IPS DF 4.7 (cell line): Measurements from ENCODE around the gene PEX13.
"Not testable (repeated sequence)": the region's sequence is repeated elsewhere in the genome, so short reads cannot be mapped to it uniquely, and the experiment has no call there.

Experiments
- DNase-seq: peaks from one replicate; pipeline ENCODE4 v3.0.0-alpha.2; 2013; ENCODE audit warnings: low spot score; ENCODE audit errors: extremely low read depth

Gene PEX13, protein sequence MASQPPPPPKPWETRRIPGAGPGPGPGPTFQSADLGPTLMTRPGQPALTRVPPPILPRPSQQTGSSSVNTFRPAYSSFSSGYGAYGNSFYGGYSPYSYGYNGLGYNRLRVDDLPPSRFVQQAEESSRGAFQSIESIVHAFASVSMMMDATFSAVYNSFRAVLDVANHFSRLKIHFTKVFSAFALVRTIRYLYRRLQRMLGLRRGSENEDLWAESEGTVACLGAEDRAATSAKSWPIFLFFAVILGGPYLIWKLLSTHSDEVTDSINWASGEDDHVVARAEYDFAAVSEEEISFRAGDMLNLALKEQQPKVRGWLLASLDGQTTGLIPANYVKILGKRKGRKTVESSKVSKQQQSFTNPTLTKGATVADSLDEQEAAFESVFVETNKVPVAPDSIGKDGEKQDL

GRCh38 chr2:61017556-61018317 lies at the start of gene PEX13, which contains the start of gene PUS10:
Gene PEX13, plus strand, starts transcription at chr2:61017720. Its CDS starts 40 bp downstream, at chr2:61017760.
Gene PUS10, minus strand, starts transcription at chr2:61018255. Its CDS starts 6,365 bp downstream, at chr2:61011890.
- DNase-seq: peak; percentile 25

DNA sequence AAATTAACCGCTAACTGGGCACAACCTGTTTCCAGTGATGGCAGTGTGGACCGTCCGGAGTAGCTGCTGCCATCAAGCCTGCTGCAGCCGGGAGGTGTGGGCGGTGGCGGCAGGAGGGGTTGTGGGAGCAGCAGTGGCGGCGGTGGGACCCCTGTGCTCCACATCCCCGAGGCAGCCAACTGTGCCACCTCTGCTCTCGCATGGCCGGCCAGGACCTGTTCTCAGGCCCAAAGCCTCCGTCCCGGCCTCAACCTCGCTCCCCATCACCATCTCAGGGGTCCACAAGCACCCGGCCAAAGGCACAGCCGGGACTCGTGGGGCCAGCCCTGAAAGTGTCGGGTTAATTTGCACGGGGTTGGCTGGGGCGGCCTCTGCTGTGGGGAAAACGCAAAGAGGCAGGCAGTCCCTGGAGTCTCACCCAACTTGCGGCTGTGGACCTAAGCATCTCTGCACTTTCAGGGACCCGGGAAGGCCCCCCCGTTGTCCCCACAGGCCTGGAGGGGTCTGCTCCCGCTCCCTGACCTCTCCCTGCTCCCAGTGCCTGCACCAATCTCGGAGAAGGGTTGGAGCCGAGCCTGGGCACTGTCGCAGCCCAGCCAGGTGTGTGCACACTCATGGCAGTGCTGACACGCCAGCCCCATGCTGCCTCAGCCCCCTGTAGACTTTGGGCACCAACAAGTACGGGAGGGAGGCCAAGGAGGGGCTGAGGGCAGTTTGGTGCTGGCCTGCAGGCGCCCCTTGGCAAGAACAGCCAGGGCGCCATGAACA lies 44.4 kb upstream of the PEX13 start:
- DNase-seq: no peak

DNA sequence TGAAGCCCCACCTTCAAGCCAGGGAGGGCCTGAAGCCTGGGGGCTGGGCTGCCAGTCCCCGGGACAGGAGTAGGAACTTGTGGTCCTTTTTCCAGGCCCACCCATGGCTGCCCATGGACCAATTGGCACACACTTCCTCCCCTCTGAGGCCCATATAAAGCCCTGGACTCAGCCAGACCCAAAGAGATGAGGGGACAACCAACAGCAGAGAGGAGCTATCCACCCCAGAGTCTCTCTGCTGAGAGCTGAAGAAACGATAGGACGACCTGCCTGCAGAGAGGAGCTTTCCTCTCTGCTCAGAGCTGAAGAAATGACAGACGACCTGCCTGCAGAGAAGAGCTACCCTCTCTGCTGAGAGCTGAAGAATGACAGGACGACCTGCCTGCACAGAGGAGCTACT lies 43.8 kb upstream of the PEX13 start:
- DNase-seq: no peak

GRCh38 chr2:60974652-60975051 lies 42.9 kb upstream of the PEX13 start:
- DNase-seq: no peak

- no peak for DNase-seq
These were observed 41.2 kb upstream of the PEX13 start for GRCh38 chr2:60976256-60976850.

DNA sequence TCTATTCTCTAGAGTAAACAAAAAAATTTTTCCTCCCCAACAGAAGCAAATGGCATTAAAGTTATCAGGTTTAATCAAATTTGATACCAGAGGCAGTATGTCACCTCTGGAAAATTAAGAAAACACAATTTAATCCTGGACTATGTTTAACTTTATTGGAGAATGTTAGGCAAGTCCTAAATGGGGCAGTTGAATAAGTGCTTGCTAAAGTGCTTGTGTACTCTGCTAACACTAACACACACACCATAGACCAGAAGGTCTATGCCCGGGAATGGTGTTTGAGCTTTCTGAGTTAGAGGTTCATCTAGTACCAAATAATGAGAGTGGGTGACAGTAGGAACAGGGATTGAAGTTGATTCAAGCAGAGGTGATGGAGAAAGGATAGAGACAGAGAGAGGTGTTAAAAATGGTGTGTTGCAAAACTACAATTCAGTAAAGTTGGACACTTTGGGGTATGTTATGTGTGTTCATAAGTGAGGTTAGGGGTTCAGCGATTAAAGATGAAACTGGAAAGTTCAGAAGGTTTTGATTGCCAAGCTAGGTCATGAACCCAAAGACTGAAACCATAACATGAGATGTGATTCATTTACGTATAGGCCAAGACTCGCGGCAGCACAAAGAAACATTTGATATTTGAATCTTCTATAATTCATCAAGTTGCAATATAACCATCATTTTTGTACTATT lies 40.5 kb upstream of the PEX13 start:
- DNase-seq: no peak

DNA sequence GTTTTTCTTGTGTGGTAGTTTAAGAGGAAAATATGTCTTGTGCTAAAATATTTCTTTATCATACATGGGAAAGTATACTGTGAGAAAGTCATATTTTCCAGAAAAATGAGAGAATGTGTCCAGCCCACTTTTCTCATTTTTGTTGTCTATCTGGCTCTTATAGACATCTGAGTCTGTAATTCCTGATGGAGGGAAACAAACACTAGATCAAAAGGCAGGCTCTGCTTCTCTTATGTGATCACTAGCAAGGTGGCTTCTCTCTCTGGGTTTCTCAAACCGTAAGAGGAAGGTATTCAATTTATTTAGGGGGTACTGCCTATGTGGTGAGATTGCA lies 40.0 kb upstream of the PEX13 start:
- no peak for DNase-seq

GRCh38 chr2:60979231-60979630 lies 38.3 kb upstream of the PEX13 start:
- no peak for DNase-seq

GRCh38 chr2:60980071-60980815 lies 37.3 kb upstream of the PEX13 start:
- no peak for DNase-seq

DNA sequence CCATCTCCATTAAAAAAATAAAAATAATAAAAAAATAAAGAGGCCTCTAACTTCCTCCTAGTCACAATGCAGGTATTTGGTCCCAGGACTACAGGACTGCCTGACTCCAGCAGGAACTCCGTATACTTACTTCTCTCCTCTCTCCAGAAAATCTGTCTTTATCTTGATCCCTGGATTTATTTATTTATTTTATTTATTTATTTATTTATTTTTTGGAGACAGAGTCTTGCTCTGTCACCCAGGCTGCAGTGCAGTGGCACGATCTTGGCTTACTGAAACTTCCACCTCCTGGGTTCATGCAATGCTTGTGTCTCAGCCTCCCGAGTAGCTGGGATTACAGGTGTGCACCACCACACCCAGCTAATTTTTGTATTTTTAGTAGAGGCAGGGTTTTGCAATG lies 35.5 kb upstream of the PEX13 start:
- not testable (repeated sequence) for DNase-seq

DNA sequence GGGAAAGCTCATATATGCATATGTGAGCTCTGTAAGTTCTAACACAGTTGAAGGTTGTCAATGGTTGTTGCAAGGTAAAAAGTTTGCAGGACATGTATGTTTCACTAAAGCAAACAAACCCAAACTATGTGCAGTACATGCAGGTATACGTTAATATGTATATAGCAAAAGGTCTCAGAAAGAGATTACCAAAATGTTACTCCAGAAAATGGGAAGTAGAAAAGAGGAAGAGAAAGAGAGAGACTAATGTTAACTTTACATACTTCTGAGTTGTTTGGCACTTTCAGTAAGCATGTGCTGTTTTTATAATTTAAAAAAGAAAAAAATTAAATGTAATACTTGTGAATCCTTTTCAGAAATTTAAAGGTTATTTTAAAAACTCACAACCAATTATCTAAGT lies 32.8 kb upstream of the PEX13 start:
- DNase-seq: no peak

GRCh38 chr2:60987041-60987440 lies 30.5 kb upstream of the PEX13 start:
- no peak for DNase-seq

GRCh38 chr2:60987656-60988055 lies 29.9 kb upstream of the PEX13 start:
- DNase-seq: not testable (repeated sequence)

- DNase-seq: no peak
These were observed 28.3 kb upstream of the PEX13 start for GRCh38 chr2:60989259-60989658.

- DNase-seq: no peak
These were observed 25.9 kb upstream of the PEX13 start for GRCh38 chr2:60991644-60992043.

DNA sequence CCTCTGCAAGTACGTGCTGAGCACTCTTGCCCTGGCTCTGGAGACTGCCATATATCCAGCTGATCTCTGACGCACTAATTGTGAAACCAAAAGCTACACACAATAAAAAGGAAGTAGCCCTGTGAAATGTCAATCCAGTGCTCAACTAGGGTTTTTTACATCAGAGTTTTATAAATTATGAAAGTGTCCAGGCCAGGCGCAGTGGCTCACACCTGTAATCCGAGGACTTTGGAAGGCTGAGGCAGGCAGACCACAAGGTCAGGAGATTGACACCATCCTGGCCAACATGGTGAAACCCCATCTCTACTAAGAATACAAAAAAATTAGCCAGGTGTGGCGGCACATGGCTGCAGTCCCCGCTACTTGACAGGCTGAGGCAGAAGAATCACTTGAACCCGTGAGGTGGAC lies 24.5 kb upstream of the PEX13 start:
- DNase-seq: no peak

- no peak for DNase-seq
These were observed 23.4 kb upstream of the PEX13 start for GRCh38 chr2:60994131-60994530.

GRCh38 chr2:60998628-60999545 lies 18.6 kb upstream of the PEX13 start:
- DNase-seq: no peak

- no peak for DNase-seq
These were observed 11.8 kb upstream of the PEX13 start for GRCh38 chr2:61005736-61006135.
